GM19372 (cell line): ENCODE data around the gene EPB41L3.
"Not testable (repeated sequence)": the region's sequence is repeated elsewhere in the genome, so short reads cannot be mapped to it uniquely, and the experiment has no call there.

Experiments
- ATAC-seq: cut with Tn5 transposase; IDR thresholded peaks from one replicate; pipeline ENCODE4 v1.9.1; 2021; ENCODE audit warnings: mild to moderate bottlenecking, low read depth, moderate library complexity; ENCODE audit not compliant: unreplicated experiment

EPB41L3 gene

DNA sequence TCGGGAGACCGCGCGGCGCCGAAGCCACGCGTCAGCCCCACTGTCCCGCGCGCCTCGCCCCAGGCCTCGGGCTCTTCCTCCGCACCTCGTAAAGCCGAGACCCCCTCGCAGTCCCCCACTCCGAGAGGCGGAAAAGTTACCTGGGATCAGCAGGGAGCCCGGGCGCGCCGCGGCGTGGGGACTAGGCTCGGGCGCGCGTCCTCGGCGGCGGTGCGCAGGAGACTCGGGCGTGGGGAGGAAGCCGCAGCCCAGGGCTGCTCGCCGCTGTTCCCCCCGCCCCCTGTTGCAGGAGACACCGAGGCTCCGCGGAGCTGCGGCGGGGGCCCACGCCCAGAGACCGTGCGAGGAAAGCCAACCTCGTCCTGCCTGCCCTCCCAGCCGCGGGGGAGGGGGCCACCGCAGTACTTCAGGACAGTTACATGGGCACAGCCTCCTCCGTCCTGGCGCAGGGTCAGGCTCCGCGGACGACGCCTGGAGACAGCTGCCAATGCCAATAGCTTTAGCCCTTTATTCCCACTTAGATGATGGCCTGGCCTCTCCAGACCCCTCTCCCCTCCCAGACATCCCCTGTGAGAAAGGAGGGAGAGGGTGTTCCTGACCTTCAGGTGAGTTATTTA, at the start of gene EPB41L3:
Gene EPB41L3 (minus strand): TSS at position 225 of the 617 bp plus-strand sequence. CDS start 54,814 bp downstream, outside the sequence.
- ATAC-seq = no peak

DNA sequence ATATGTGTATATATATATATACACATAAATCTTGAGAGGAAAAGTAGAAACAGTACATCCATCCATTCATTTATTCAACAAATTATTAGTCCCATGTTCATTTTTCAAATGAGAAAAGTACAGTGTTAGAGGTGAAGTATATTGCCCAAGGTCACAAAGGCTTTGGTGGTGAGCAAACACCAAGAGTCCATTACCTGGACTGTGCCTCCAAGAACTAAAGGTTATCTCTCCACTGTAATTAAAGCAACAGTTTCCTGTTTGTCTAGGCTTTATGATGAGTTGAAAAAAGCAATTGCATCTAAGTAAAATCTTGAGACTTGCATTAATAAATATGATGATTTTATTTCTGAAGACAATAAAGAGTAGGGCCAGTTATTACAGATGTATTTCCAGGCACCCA, 44.7 kb upstream of the EPB41L3 start:
- ATAC-seq = no peak

- ATAC-seq = no peak
These were observed 41.9 kb upstream of the EPB41L3 start for GRCh38 chr18:5585653-5586052.

DNA sequence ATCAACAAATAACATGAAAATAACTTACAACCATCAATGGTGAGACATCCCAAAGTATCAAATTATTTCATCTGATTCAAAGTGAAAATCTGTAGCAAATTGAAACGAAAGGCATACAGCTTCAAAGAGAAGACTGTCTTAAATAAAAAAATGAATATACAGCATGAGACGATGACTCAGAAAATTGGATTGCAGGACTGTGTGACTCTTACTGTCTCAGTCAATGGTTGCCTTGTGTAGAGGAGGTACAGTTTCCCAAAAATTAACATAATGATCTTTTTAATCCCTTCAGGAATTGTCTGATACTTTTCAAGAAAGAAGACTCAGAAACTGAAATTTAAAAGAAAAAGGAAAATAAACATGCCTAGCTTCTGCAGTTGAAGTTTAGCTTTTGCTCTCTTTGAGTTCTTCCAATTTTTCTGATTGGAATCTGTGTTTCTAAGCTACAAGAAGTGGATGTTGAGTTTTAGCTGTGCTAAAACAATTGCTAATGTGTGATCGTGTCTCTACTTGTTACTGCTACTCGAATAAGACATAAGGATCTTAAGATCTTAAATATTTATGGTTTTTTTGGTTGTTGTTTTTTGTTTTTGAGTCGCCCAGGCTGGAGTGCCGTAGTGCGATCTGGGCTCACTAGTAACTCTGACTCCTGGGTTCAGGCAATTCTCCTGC, 41.1 kb upstream of the EPB41L3 start:
- ATAC-seq = no peak

- ATAC-seq = no peak
These were observed 39.3 kb upstream of the EPB41L3 start for GRCh38 chr18:5582849-5583681.

GRCh38 chr18:5582076-5582475, 38.3 kb upstream of the EPB41L3 start:
- no peak for ATAC-seq

- no peak for ATAC-seq
These were observed 31.0 kb upstream of the EPB41L3 start for GRCh38 chr18:5574843-5575242.

GRCh38 chr18:5571666-5572065, 27.9 kb upstream of the EPB41L3 start:
- ATAC-seq = no peak

DNA sequence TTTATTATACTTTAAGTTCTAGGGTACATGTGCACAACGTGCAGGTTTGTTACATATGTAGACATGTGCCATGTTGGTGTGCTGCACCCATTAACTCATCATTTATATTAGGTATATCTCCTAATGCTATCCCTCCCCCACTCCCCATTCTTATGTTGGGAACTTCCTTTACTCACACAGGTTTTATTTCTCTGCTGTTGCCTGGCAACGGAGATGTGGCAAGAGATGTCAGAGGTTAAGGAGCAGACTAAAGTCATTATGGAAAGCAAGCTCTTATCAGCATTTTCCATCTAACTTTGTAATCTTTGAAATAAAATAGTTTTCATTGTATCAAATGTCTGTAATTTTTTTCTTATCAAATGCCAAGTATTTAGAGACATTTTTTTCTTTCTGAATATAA, 26.8 kb upstream of the EPB41L3 start:
- ATAC-seq = not testable (repeated sequence)

DNA sequence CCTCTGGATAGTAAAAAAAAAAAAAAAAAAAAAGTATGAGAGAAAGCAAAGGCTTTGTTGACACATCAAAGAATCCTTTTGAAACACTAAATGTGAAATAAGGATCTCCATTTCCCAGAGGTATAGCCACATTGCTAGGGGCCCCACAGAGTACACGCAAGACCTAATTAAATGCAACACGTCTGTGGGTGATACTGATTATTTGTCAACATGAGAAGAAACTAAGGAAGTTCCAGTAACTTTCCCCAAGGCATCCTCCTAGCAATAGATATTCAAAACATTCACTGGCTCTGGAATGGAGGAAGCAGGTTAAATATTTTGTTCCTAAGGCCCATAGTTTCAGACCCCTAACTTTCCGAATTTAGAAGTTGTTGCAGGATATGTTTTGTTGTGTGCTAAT, 24.6 kb upstream of the EPB41L3 start:
- no peak for ATAC-seq

- no peak for ATAC-seq
These were observed 15.1 kb upstream of the EPB41L3 start for GRCh38 chr18:5558851-5559250.

GRCh38 chr18:5556310-5556974, 12.6 kb upstream of the EPB41L3 start:
- ATAC-seq = no peak

DNA sequence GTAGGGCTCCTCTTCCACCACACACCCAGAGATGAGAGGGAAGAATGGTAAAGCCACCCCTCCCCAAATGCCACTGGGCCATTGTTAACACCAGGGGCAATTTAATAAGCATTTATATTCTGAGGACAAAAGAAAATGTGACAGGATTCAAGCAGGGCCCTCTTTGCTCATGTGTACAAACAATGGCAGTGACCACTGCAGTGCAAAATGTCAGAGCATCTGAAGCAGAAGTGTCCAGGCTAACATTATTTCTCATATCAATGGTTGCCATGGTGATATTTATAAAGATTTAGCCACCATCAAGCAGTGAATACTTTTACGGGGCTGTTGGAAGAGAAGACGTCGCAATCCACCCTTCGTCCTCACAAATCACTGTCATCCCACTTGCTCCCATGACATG, 10.8 kb upstream of the EPB41L3 start:
- ATAC-seq = no peak

DNA sequence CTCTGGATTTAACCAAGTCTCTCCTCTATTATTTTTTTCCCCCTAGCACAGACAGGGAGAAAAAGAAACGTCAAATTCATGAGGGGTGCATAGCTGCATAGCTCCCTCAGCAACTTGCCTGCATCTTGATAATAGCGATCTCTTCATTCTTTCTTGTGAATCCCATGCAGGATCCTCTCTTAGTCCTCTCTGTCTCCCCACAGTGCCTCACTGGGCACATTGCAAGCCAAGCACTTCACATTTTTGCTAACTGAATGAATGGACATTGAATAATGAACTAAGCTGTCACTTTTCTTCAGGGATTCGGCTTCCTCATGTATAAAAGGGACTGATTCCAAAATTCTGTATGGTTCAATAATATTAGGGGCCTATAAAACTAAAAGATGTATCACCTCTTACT, 2.9 kb upstream of the EPB41L3 start:
- no peak for ATAC-seq

- no peak for ATAC-seq
These were observed 639 bp downstream of the EPB41L3 start for GRCh38 chr18:5543036-5543680.

GRCh38 chr18:5542515-5543035, 1.2 kb downstream of the EPB41L3 start:
- ATAC-seq = no peak

DNA sequence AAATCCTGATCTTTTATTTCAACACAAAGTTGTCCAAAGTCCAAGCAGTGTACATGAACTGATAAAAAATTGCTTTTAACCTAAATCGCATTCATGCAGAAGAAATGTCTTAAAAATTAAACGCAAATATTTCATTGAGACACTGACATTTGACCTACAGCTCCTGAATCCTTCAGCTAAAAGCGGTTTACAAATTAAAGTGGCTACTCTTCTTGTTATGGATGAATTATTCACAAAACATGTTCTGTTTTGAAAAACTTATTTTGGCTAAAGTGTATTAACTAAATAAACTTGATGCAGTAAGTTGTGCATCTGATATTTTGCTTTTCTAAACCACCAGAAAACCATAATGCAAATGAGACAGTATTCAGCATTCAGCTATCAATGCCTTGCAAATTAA, 2.2 kb downstream of the EPB41L3 start:
- ATAC-seq = no peak

GRCh38 chr18:5539391-5539790, 4.4 kb downstream of the EPB41L3 start:
- ATAC-seq = no peak

DNA sequence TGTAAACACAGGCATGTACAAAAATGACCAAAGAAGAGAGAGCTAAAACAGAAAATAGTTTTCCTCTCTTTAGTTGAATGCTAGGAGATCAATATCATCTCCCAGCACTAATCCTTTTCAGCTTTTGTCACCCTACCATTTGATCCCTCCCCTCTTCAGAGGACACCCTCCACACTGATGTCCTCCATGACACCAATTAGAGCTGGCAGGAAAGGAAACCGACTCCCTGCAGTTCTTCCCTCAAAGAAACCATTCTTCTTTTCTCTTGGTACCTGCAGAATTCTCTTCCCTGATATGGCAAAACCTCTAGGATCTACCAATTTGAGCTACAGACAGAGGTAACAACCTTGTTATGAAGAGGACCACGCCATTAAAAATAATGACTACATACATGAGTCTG, 5.3 kb downstream of the EPB41L3 start:
- no peak for ATAC-seq

DNA sequence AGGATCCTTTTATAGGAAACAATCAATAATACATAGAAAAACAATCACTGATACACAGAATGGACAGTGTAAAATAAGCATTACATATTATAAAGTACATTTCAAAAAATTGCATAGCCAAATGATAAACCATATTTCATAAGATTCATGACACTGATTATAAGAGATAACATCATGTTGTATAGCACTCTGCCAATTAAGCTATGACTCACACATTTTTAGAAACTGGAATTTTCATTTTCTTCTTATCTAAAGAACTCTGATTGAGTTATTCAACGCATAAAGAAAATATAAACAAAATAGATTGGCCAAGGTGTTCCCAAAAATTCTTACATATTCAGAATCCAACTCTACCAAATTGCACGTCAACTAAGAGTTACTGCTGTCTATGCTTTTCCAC, 5.9 kb downstream of the EPB41L3 start:
- no peak for ATAC-seq
